H1 (cell line): Measurements from ENCODE around the gene MAN1C1. TPM values are rescaled to one million over a fixed set of nuclear protein-coding genes. Genes with fewer than 3 reads are reported as not detected.

ENCODE experiments used
- CTCF ChIA-PET: fragments of 300-600 bp; sonication (Branson Sonifier 250); formaldehyde crosslinking; loops from one replicate; lab custom pipeline; 2021; ENCODE audit not compliant: partially characterized antibody; lab: Charles Lee
- POLR2A ChIA-PET: fragments of 300-600 bp; sonication (Branson Sonifier 250); formaldehyde crosslinking; loops from one replicate; lab custom pipeline; 2021; ENCODE audit warnings: inconsistent platforms; ENCODE audit not compliant: partially characterized antibody; lab: Charles Lee
- DNase-seq, 2 experiments: peaks; one replicate each; pipeline versions ENCODE4 v3.0.0 to v3.0.0-alpha.2; 2010 to 2022; ENCODE audit warnings: low spot score in 2 of 2, low read depth in 1 of 2, mixed read lengths in 1 of 2
- FAIRE-seq: peaks from 2 replicates; lab custom pipeline; 2011; peaks lifted over from hg19 to GRCh38; lab: Jason Lieb, UNC
- H2AFZ ChIP-seq: 2 replicates; pipeline ENCODE4 v1.8.1; 2012; ENCODE audit warnings: low read length, inconsistent platforms
- H2AK5ac ChIP-seq: 2 replicates; pipeline ENCODE4 v1.6.1; 2013; ENCODE audit warnings: low read depth, low read length
- H2BK120ac ChIP-seq: replicated peaks from 2 replicates; pipeline ENCODE3; 2013; ENCODE audit warnings: low read depth, low read length, inconsistent platforms
- H2BK12ac ChIP-seq: 2 replicates; pipeline ENCODE4 v1.6.1; 2013; ENCODE audit warnings: low read depth, low read length
- H2BK15ac ChIP-seq: 2 replicates; pipeline ENCODE4 v1.6.1; 2013; ENCODE audit warnings: low read length
- H2BK20ac ChIP-seq: 2 replicates; pipeline ENCODE4 v1.6.1; 2013; ENCODE audit warnings: low read length
- H2BK5ac ChIP-seq: 2 replicates; pipeline ENCODE4 v1.6.1; 2013; ENCODE audit warnings: low read depth, low read length
- H3K14ac ChIP-seq: 2 replicates; pipeline ENCODE4 v1.6.1; 2013; ENCODE audit warnings: inconsistent platforms; ENCODE audit not compliant: insufficient read length
- H3K18ac ChIP-seq: 2 replicates; pipeline ENCODE4 v1.6.1; 2013; ENCODE audit warnings: low read length; ENCODE audit errors: extremely low read depth
- H3K23ac ChIP-seq: 2 replicates; pipeline ENCODE4 v1.6.1; 2013; ENCODE audit warnings: inconsistent platforms; ENCODE audit not compliant: insufficient read length
- H3K23me2 ChIP-seq: 2 replicates; pipeline ENCODE4 v1.6.1; 2013; ENCODE audit warnings: low read depth, low read length
- H3K27ac ChIP-seq: 2 replicates; pipeline ENCODE4 v1.6.1; 2011; ENCODE audit warnings: low read depth, low read length, inconsistent platforms
- H3K27me3 ChIP-seq, 4 experiments: replicated peaks in 1 of 4; 1 replicate in 1 of 4; 2 replicates in 3 of 4; pipeline versions ENCODE4 v1.6.1 to v1.8.1; 2011 to 2013; ENCODE audit warnings: low read length in 3 of 4, mild to moderate bottlenecking in 3 of 4, inconsistent platforms in 2 of 4, mixed read lengths in 2 of 4, moderate library complexity in 1 of 4; ENCODE audit not compliant: control insufficient read depth in 3 of 4, insufficient read depth in 3 of 4; ENCODE audit errors: extremely low read depth in 1 of 4
- H3K36me3 ChIP-seq, 4 experiments: 2 replicates each; pipeline versions ENCODE4 v1.6.1 to v1.8.1; 2011 to 2013; ENCODE audit warnings: mild to moderate bottlenecking in 4 of 4, low read length in 3 of 4, moderate library complexity in 2 of 4, control low read depth in 1 of 4, inconsistent platforms in 1 of 4; ENCODE audit not compliant: insufficient read depth in 4 of 4, control insufficient read depth in 2 of 4
- H3K4ac ChIP-seq: replicated peaks from 2 replicates; pipeline ENCODE3; 2013; ENCODE audit warnings: low read length, low read depth, mixed read lengths, inconsistent platforms; ENCODE audit not compliant: insufficient read length
- H3K4me1 ChIP-seq, 4 experiments: replicated peaks in 1 of 4; 1 replicate in 1 of 4; 2 replicates in 3 of 4; pipeline versions ENCODE4 v1.6.1 to v1.8.1; 2011 to 2013; ENCODE audit warnings: low read length in 3 of 4, inconsistent platforms in 2 of 4, mixed read lengths in 1 of 4; ENCODE audit not compliant: insufficient read depth in 4 of 4, control insufficient read depth in 3 of 4
- H3K4me2 ChIP-seq, 2 experiments: 2 replicates each; pipeline versions ENCODE4 v1.6.1 to v1.8.1; 2011 to 2013; ENCODE audit warnings: low read depth in 2 of 2, low read length in 2 of 2, control low read depth in 1 of 2, inconsistent platforms in 1 of 2, mild to moderate bottlenecking in 1 of 2; ENCODE audit not compliant: insufficient read depth in 1 of 2
- H3K4me3 ChIP-seq, 4 experiments: fragments of 200-600, 300-600 bp in 1 of 4; sonication (generic), shearing (Covaris generic), sonication (Bioruptor Twin) in 1 of 4; 2 replicates each; pipeline versions ENCODE4 v1.5.1 to v1.8.1; 2011 to 2016; ENCODE audit warnings: low read length in 4 of 4, low read depth in 3 of 4, control low read depth in 2 of 4, inconsistent platforms in 2 of 4, mild to moderate bottlenecking in 2 of 4, mixed read lengths in 1 of 4, moderate library complexity in 1 of 4; ENCODE audit not compliant: insufficient read depth in 2 of 4; ENCODE audit errors: extremely low read depth in 1 of 4
- H3K56ac ChIP-seq: replicated peaks from 2 replicates; pipeline ENCODE3; 2013; ENCODE audit warnings: low read depth, mild to moderate bottlenecking, mixed read lengths, low read length, inconsistent platforms; ENCODE audit not compliant: insufficient read length
- H3K79me1 ChIP-seq: 2 replicates; pipeline ENCODE4 v1.6.1; 2013; ENCODE audit warnings: low read depth, low read length, control low read depth
- H3K79me2 ChIP-seq, 2 experiments: 2 replicates each; pipeline versions ENCODE4 v1.6.1 to v1.8.1; 2012 to 2013; ENCODE audit warnings: low read length in 2 of 2, mild to moderate bottlenecking in 2 of 2, inconsistent platforms in 1 of 2; ENCODE audit not compliant: insufficient read depth in 2 of 2, control insufficient read depth in 1 of 2
- H3K9ac ChIP-seq, 4 experiments: replicated peaks in 1 of 4; 1 replicate in 1 of 4; 2 replicates in 3 of 4; pipeline versions ENCODE4 v1.6.1 to v1.8.1; 2011 to 2013; ENCODE audit warnings: low read depth in 3 of 4, low read length in 3 of 4, control low read depth in 2 of 4, mild to moderate bottlenecking in 2 of 4, moderate library complexity in 2 of 4, inconsistent platforms in 1 of 4; ENCODE audit errors: extremely low read depth in 1 of 4
- H3K9me3 ChIP-seq, 2 experiments: 2 replicates each; pipeline versions ENCODE4 v1.6.1 to v1.8.1; 2012 to 2013; ENCODE audit warnings: mild to moderate bottlenecking in 2 of 2, moderate library complexity in 2 of 2, control low read depth in 1 of 2, inconsistent platforms in 1 of 2, low read depth in 1 of 2, low read length in 1 of 2, mixed read lengths in 1 of 2; ENCODE audit not compliant: insufficient read depth in 2 of 2
- H4K20me1 ChIP-seq, 2 experiments: replicated peaks in 1 of 2; 2 replicates each; pipeline versions ENCODE3 to v1.8.1; 2011 to 2013; ENCODE audit warnings: inconsistent platforms in 2 of 2, low read length in 2 of 2, mild to moderate bottlenecking in 1 of 2; ENCODE audit not compliant: insufficient read depth in 2 of 2, control insufficient read depth in 1 of 2
- H4K5ac ChIP-seq: 2 replicates; pipeline ENCODE4 v1.6.1; 2013; ENCODE audit warnings: low read length, low read depth, mixed read lengths, inconsistent platforms; ENCODE audit not compliant: insufficient read length
- H4K8ac ChIP-seq: 2 replicates; pipeline ENCODE4 v1.8.0; 2013; ENCODE audit warnings: mild to moderate bottlenecking, moderate library complexity, low read length, inconsistent platforms; ENCODE audit not compliant: insufficient read depth; ENCODE audit errors: extremely low read depth
- H4K91ac ChIP-seq: replicated peaks from 2 replicates; pipeline ENCODE3; 2013; ENCODE audit warnings: low read length, mixed read lengths, inconsistent platforms; ENCODE audit not compliant: insufficient read length
- CBX5 ChIP-seq: fragments of 300-800, 300-1000 bp; sonication (generic); IDR thresholded peaks from 2 replicates; pipeline ENCODE4 v1.7.1; 2016; ENCODE audit warnings: antibody characterized with exemption, low read length, low read depth
- EP300 ChIP-seq, 2 experiments: IDR thresholded peaks; 1 replicate in 1 of 2; 2 replicates in 1 of 2; pipeline ENCODE4 v1.6.1; 2011 to 2012; ENCODE audit warnings: low read depth in 2 of 2, low read length in 2 of 2, mild to moderate bottlenecking in 2 of 2, borderline replicate concordance in 1 of 2, inconsistent platforms in 1 of 2, moderate library complexity in 1 of 2
- EZH2 ChIP-seq: fragments of 200-600 bp; sonication (generic); IDR thresholded peaks from 2 replicates; pipeline ENCODE4 v1.7.1; 2012; ENCODE audit warnings: low read depth, mild to moderate bottlenecking, moderate library complexity, low read length, inconsistent platforms; ENCODE audit not compliant: severe bottlenecking
- WGBS, 2 experiments: shearing (Covaris generic) in 1 of 2; methylation state at CpG; one replicate each; pipeline versions ENCODE4 v1.1.6 to v1.1.7; 2013 to 2015; ENCODE audit warnings: low lambda C conversion rate in 2 of 2, mixed read lengths in 2 of 2, inconsistent platforms in 1 of 2, low coverage in 1 of 2, missing lambda C conversion rate in 1 of 2; ENCODE audit not compliant: insufficient replicate concordance in 2 of 2, insufficient coverage in 1 of 2, insufficient read length in 1 of 2; ENCODE audit errors: extremely low coverage in 1 of 2, missing lambda C conversion rate in 1 of 2; 5-methylcytosine and 5-hydroxymethylcytosine counted together
- polyA plus RNA-seq, 7 experiments: library from polyadenylated mRNA; depleted of rRNA in 3 of 7; stranded (reverse) in 5 of 7; unstranded in 2 of 7; fragments of >200 nt in 5 of 7; fragments of 200-250 nt in 2 of 7; gene quantifications; 1 replicate in 5 of 7; 2 replicates in 1 of 7; 4 replicates in 1 of 7; pipeline versions ENCODE4 v1.2.1 to v1.2.3, GENCODE V29; 2011 to 2013; ENCODE audit warnings: missing spikeins in 2 of 7, mixed read lengths in 2 of 7
- total RNA-seq: library from RNA; stranded (reverse); fragmentation: NEBNext Ultra II Directional; extraction: Animal tissue kit (Norgen Biotek cat#: 25700); gene quantifications from 2 replicates; pipeline ENCODE4 v1.2.1, GENCODE V29; 2021
- TF ChIP-seq, protein P1 (sequence below): IDR thresholded peaks from 2 replicates; pipeline ENCODE4 v1.6.1; 2012; ENCODE audit warnings: inconsistent platforms
- TF ChIP-seq, protein P2 (sequence below), 3 experiments: IDR thresholded peaks; 1 replicate in 2 of 3; 2 replicates in 1 of 3; pipeline versions ENCODE4 v1.5.1 to v1.6.1; 2011; ENCODE audit warnings: low read length in 3 of 3, mild to moderate bottlenecking in 3 of 3, inconsistent platforms in 2 of 3, low read depth in 1 of 3, moderate library complexity in 1 of 3; ENCODE audit not compliant: insufficient read depth in 1 of 3; ENCODE audit errors: control extremely low read depth in 1 of 3

Gene MAN1C1
- total and polyA plus RNA-seq, 2 of the 8 experiments (the other 6 are each of a cell fraction or from before 2014, with no cell fraction given) = 7.8 to 15.2 TPM

DNA sequence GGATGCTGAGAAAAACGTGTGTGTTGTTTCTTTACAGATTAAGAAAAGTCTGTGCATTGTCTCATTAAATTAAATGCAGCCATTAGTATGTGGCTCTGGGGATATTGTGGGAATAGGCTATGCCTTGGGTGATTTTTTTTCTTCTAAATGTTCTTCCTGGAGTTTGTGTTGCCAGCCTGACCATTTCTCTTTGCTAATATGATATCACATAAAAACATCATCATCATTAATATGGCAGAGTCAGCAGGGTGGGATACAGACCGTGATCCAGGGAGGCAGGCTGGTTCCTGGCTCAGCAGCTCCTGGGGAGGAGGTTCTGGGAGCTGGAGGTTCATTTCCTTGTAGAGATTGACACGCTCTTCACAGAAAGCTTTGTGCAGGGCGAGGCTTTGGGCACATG is 122.8 kb downstream of the MAN1C1 start:
- no peak for FAIRE-seq
- Histone ChIP-seq H3K27me3 (no peaks in the 10 kb centered on the region; a peak in 1 of 7 replicates), H3K4me1 (peaks cover 0 to 9% (median under 1%) of the 10 kb centered on the region in 4 experiments; a peak in 3 of 7 replicates), H2BK20ac (no peak overlapping the region), H3K4ac (no peak overlapping the region), H2BK5ac (no peak overlapping the region; the same call in 1 of the 2 replicates), H4K20me1 (no peaks in the 10 kb centered on the region), H3K79me1 (no peaks in the 10 kb centered on the region), H3K14ac (no peak overlapping the region), H3K56ac (no peak overlapping the region), H3K9ac (no peak overlapping the region), H3K23ac (no peak overlapping the region), H4K91ac (no peak overlapping the region), H3K4me2 (no peak overlapping the region), H4K8ac (no peak overlapping the region; the same call in 1 of the 2 replicates), H2BK15ac (no peak overlapping the region), H3K18ac (no peak overlapping the region), H3K27ac (no peak overlapping the region), H3K23me2 (no peaks in the 10 kb centered on the region), H2BK120ac (no peak overlapping the region), H2AK5ac (no peak overlapping the region), H3K36me3 (no peaks in the 10 kb centered on the region), H3K79me2 (no peaks in the 10 kb centered on the region), H4K5ac (no peak overlapping the region), H2BK12ac (no peak overlapping the region), H2AFZ (no peak overlapping the region), H3K9me3 (no peaks in the 10 kb centered on the region), H3K4me3 (no peak overlapping the region)
- no peak for DNase-seq
- TF ChIP-seq EP300 (IDR thresholded peaks at IDR 0.05; ENCODE audit: borderline replicate concordance in 1 of 2, low read depth in 2 of 2, low read length in 2 of 2) = no peak
- TF ChIP-seq EZH2 = no peak
- TF ChIP-seq, protein P1, sequence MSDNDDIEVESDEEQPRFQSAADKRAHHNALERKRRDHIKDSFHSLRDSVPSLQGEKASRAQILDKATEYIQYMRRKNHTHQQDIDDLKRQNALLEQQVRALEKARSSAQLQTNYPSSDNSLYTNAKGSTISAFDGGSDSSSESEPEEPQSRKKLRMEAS = no peak
- TF ChIP-seq, protein P2, sequence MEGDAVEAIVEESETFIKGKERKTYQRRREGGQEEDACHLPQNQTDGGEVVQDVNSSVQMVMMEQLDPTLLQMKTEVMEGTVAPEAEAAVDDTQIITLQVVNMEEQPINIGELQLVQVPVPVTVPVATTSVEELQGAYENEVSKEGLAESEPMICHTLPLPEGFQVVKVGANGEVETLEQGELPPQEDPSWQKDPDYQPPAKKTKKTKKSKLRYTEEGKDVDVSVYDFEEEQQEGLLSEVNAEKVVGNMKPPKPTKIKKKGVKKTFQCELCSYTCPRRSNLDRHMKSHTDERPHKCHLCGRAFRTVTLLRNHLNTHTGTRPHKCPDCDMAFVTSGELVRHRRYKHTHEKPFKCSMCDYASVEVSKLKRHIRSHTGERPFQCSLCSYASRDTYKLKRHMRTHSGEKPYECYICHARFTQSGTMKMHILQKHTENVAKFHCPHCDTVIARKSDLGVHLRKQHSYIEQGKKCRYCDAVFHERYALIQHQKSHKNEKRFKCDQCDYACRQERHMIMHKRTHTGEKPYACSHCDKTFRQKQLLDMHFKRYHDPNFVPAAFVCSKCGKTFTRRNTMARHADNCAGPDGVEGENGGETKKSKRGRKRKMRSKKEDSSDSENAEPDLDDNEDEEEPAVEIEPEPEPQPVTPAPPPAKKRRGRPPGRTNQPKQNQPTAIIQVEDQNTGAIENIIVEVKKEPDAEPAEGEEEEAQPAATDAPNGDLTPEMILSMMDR (IDR thresholded peaks at IDR 0.05; ENCODE audit: control extremely low read depth in 1 of 3, insufficient read depth in 1 of 3, low read depth in 1 of 3, low read length in 3 of 3) = no peak
- TF ChIP-seq CBX5 = no peak
- WGBS, 2 experiments = 80% methylated on average over 4 of the region's 4 CpGs; no CpG with 5 or more reads in 1 of the 2 experiments
- ChIA-PET POLR2A (no interaction called here), CTCF (interaction anchor here (0.8 to 7.8 kb wide), 8 partner anchors 9 to 119 kb away, joined by 3 to 53 read pairs (median 4); no protein-coding TSS in a partner anchor)
